K562 (cell line): ENCODE data around the gene LNPEP. TPM values are rescaled to one million over a fixed set of nuclear protein-coding genes. Genes with fewer than 3 reads are reported as not detected.
A peak's percentile ranks its signal among the peaks of the same experiment; 100 is the strongest.

ENCODE experiments used
- RCOR1 ChIP-seq, 2 experiments: IDR thresholded peaks; 2 replicates each; pipeline ENCODE4 v1.6.1; 2012; ENCODE audit warnings: low read depth in 2 of 2, low read length in 2 of 2, borderline replicate concordance in 1 of 2, improper control_type of control experiment in 1 of 2
- TEAD4 ChIP-seq, 2 experiments: sonication (generic) in 1 of 2; formaldehyde crosslinking in 1 of 2; IDR thresholded peaks; 2 replicates each; pipeline versions ENCODE4 v1.6.1 to v1.8.0; 2012 to 2022; ENCODE audit warnings: borderline replicate concordance in 1 of 2, inconsistent platforms in 1 of 2, low read length in 1 of 2, mild to moderate bottlenecking in 1 of 2, missing genetic modification reagents in 1 of 2
- polyA plus RNA-seq, 8 experiments: library from polyadenylated mRNA; depleted of rRNA in 4 of 8; stranded (reverse) in 5 of 8; unstranded in 3 of 8; fragments of >200 nt; fragmentation: Nextera tagmentation in 2 of 8; fragmentation: Illumina TruSeq in 1 of 8; extraction: Ambion mirVana in 2 of 8; extraction: Trizol in 1 of 8; gene quantifications; 2 replicates each; pipeline versions ENCODE4 v1.2.1 to v1.2.3, GENCODE V29; 2011 to 2014; ENCODE audit warnings: inconsistent platforms in 1 of 8, missing spikeins in 1 of 8
- total RNA-seq, 7 experiments: library from RNA; depleted of rRNA in 6 of 7; stranded (reverse); fragments of >200 nt in 6 of 7; fragmentation: Illumina TruSeq in 2 of 7; extraction: Trizol in 2 of 7; gene quantifications; 2 replicates each; pipeline versions ENCODE4 v1.2.1 to v1.2.3, GENCODE V29; 2011 to 2021; ENCODE audit warnings: low replicate concordance in 1 of 7
- TF ChIP-seq, protein P1 (sequence below), 2 experiments: fragments of 450-650 bp; formaldehyde crosslinking in 1 of 2; IDR thresholded peaks; 2 replicates each; pipeline versions ENCODE4 v1.4.0 to v1.6.1; 2014 to 2020; ENCODE audit warnings: mild to moderate bottlenecking in 2 of 2, borderline replicate concordance in 1 of 2, low read depth in 1 of 2
- TF ChIP-seq, protein P2 (sequence below), 2 experiments: IDR thresholded peaks; 2 replicates each; pipeline ENCODE4 v1.6.1; 2012; ENCODE audit warnings: improper control_type of control experiment in 2 of 2, low read depth in 2 of 2, low read length in 2 of 2, borderline replicate concordance in 1 of 2

LNPEP gene
- total and polyA plus RNA-seq, 9 of the 15 experiments (the other 6 are each of a cell fraction or from before 2014, with no cell fraction given), result 2.6 to 27.9 (median 11.2) TPM

DNA sequence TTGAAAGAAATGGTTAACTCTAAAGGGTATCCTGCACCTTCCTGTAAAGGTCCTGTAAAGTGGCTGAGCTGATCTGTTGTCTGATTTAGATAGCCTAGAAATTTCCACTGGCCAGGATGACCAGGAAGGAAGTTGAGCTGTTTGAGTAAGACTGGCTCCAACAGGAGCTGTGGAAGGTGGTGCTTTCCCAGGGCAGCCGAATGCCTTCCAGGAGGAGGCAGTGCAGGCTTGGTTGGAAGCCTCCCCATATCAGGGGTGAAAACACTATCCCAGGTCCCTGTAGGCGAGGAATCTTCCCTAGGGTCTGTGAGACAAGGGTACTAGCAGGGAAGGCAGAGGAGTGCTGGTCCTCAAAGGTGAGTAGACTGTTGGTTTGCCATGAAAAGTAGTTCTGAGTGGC, 108.2 kb downstream of the LNPEP start (continued):
- TF ChIP-seq, protein P1, sequence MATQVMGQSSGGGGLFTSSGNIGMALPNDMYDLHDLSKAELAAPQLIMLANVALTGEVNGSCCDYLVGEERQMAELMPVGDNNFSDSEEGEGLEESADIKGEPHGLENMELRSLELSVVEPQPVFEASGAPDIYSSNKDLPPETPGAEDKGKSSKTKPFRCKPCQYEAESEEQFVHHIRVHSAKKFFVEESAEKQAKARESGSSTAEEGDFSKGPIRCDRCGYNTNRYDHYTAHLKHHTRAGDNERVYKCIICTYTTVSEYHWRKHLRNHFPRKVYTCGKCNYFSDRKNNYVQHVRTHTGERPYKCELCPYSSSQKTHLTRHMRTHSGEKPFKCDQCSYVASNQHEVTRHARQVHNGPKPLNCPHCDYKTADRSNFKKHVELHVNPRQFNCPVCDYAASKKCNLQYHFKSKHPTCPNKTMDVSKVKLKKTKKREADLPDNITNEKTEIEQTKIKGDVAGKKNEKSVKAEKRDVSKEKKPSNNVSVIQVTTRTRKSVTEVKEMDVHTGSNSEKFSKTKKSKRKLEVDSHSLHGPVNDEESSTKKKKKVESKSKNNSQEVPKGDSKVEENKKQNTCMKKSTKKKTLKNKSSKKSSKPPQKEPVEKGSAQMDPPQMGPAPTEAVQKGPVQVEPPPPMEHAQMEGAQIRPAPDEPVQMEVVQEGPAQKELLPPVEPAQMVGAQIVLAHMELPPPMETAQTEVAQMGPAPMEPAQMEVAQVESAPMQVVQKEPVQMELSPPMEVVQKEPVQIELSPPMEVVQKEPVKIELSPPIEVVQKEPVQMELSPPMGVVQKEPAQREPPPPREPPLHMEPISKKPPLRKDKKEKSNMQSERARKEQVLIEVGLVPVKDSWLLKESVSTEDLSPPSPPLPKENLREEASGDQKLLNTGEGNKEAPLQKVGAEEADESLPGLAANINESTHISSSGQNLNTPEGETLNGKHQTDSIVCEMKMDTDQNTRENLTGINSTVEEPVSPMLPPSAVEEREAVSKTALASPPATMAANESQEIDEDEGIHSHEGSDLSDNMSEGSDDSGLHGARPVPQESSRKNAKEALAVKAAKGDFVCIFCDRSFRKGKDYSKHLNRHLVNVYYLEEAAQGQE (IDR thresholded peaks at IDR 0.05; ENCODE audit: borderline replicate concordance), result peak; percentile 61; the same call in 1 of the 2 replicates
- TF ChIP-seq, protein P1 (CRISPR knock-in tag; IDR thresholded peaks at IDR 0.05; ENCODE audit: low read depth), result no peak
- TF ChIP-seq, protein P2, sequence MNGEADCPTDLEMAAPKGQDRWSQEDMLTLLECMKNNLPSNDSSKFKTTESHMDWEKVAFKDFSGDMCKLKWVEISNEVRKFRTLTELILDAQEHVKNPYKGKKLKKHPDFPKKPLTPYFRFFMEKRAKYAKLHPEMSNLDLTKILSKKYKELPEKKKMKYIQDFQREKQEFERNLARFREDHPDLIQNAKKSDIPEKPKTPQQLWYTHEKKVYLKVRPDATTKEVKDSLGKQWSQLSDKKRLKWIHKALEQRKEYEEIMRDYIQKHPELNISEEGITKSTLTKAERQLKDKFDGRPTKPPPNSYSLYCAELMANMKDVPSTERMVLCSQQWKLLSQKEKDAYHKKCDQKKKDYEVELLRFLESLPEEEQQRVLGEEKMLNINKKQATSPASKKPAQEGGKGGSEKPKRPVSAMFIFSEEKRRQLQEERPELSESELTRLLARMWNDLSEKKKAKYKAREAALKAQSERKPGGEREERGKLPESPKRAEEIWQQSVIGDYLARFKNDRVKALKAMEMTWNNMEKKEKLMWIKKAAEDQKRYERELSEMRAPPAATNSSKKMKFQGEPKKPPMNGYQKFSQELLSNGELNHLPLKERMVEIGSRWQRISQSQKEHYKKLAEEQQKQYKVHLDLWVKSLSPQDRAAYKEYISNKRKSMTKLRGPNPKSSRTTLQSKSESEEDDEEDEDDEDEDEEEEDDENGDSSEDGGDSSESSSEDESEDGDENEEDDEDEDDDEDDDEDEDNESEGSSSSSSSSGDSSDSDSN (IDR thresholded peaks at IDR 0.05; ENCODE audit: borderline replicate concordance in 1 of 2, low read depth in 2 of 2, low read length in 2 of 2), result 0 out of 4 replicates have a peak, but pooled peaks of 1 of the 2 experiments have one; percentile 37
- peak; percentile 82 for TF ChIP-seq TEAD4 (IDR thresholded peaks at IDR 0.05; ENCODE audit: low read length)
- no peak for TF ChIP-seq TEAD4 (CRISPR knock-in tag; IDR thresholded peaks at IDR 0.05; ENCODE audit: borderline replicate concordance)
- peak in 1 of 2 experiments; percentile 13; a peak in 1 of 4 replicates for TF ChIP-seq RCOR1 (IDR thresholded peaks at IDR 0.05; ENCODE audit: borderline replicate concordance in 1 of 2, low read depth in 2 of 2, low read length in 2 of 2)
